GM12878 (cell line): Measurements from ENCODE around the gene TMEM120B. TPM values are rescaled to one million over a fixed set of nuclear protein-coding genes. Genes with fewer than 3 reads are reported as not detected.

Experiments
- ATF2 ChIP-seq: IDR thresholded peaks from 2 replicates; pipeline ENCODE4 v1.6.1; 2012; ENCODE audit warnings: low read length, inconsistent platforms
- CBX3 ChIP-seq: fragments of 200-600 bp; sonication (generic); IDR thresholded peaks from 2 replicates; pipeline ENCODE4 v1.6.1; 2016; ENCODE audit warnings: low read depth, borderline replicate concordance
- CREM ChIP-seq: IDR thresholded peaks from 2 replicates; pipeline ENCODE4 v1.6.1; 2014; ENCODE audit warnings: antibody characterized with exemption, low read depth
- DPF2 ChIP-seq: fragments of 450-650 bp; IDR thresholded peaks from 2 replicates; pipeline ENCODE4 v1.6.1; 2017; ENCODE audit warnings: mild to moderate bottlenecking
- E2F8 ChIP-seq: fragments of 450-650 bp; IDR thresholded peaks from 2 replicates; pipeline ENCODE4 v1.6.1; 2018; ENCODE audit warnings: mild to moderate bottlenecking, low read depth, moderate library complexity; ENCODE audit not compliant: partially characterized antibody
- IKZF1 ChIP-seq: fragments of 450-650 bp; conservative IDR thresholded peaks from 2 replicates; pipeline ENCODE4 v1.6.1; 2017; ENCODE audit warnings: antibody characterized with exemption, mild to moderate bottlenecking
- MEF2A ChIP-seq: IDR thresholded peaks from 2 replicates; pipeline ENCODE4 v1.6.1; 2011; ENCODE audit warnings: low read depth, mild to moderate bottlenecking, low read length, moderate library complexity; ENCODE audit not compliant: insufficient read depth
- MTA3 ChIP-seq: IDR thresholded peaks from 2 replicates; pipeline ENCODE4 v1.6.1; 2012; ENCODE audit warnings: low read length, inconsistent platforms, borderline replicate concordance
- MXI1 ChIP-seq: fragments of 150-350 bp; IDR thresholded peaks from 2 replicates; pipeline ENCODE4 v1.6.1; 2011; ENCODE audit warnings: low read depth, mild to moderate bottlenecking, inconsistent platforms, low read length, improper control_type of control experiment
- NFXL1 ChIP-seq: fragments of 450-650 bp; IDR thresholded peaks from 2 replicates; pipeline ENCODE4 v1.6.1; 2017; ENCODE audit warnings: antibody characterized with exemption, mild to moderate bottlenecking, borderline replicate concordance
- NR2C1 ChIP-seq: fragments of 450-650 bp; IDR thresholded peaks from 2 replicates; pipeline ENCODE4 v1.6.1; 2017; ENCODE audit warnings: antibody characterized with exemption, mild to moderate bottlenecking, moderate library complexity
- POLR2A ChIP-seq: IDR thresholded peaks from 2 replicates; pipeline ENCODE4 v1.6.1; 2011; ENCODE audit warnings: low read depth, mild to moderate bottlenecking, low read length
- RAD51 ChIP-seq: fragments of 450-650 bp; IDR thresholded peaks from 2 replicates; pipeline ENCODE4 v1.6.1; 2016; ENCODE audit warnings: moderate library complexity, mild to moderate bottlenecking, inconsistent platforms
- RBBP5 ChIP-seq: fragments of 200-600 bp; sonication (generic); conservative IDR thresholded peaks from 2 replicates; pipeline ENCODE4 v1.6.1; 2016
- SIX5 ChIP-seq: IDR thresholded peaks from 2 replicates; pipeline ENCODE4 v1.6.1; 2011; ENCODE audit warnings: mild to moderate bottlenecking, low read depth, low read length, moderate library complexity; ENCODE audit not compliant: severe bottlenecking
- SMARCA5 ChIP-seq: fragments of 450-650 bp; IDR thresholded peaks from 2 replicates; pipeline ENCODE4 v1.6.1; 2017; ENCODE audit warnings: mild to moderate bottlenecking
- SREBF2 ChIP-seq: IDR thresholded peaks from 2 replicates; pipeline ENCODE4 v1.6.1; 2012; ENCODE audit warnings: mild to moderate bottlenecking, low read length
- TARDBP ChIP-seq: IDR thresholded peaks from 2 replicates; pipeline ENCODE4 v1.6.1; 2016; ENCODE audit warnings: borderline replicate concordance
- TCF12 ChIP-seq: IDR thresholded peaks from 2 replicates; pipeline ENCODE4 v1.6.1; 2011; ENCODE audit warnings: low read depth, mild to moderate bottlenecking, low read length
- TCF7 ChIP-seq: IDR thresholded peaks from 2 replicates; pipeline ENCODE4 v1.6.1; 2014; ENCODE audit warnings: antibody characterized with exemption, borderline replicate concordance
- YBX1 ChIP-seq: fragments of 450-650 bp; IDR thresholded peaks from 2 replicates; pipeline ENCODE4 v1.6.1; 2016; ENCODE audit warnings: antibody characterized with exemption
- ZBTB33 ChIP-seq: fragments of 450-650 bp; IDR thresholded peaks from 2 replicates; pipeline ENCODE4 v1.6.1; 2017; ENCODE audit warnings: mild to moderate bottlenecking
- ZSCAN29 ChIP-seq: fragments of 450-650 bp; IDR thresholded peaks from 2 replicates; pipeline ENCODE4 v1.6.1; 2017; ENCODE audit warnings: mild to moderate bottlenecking, moderate library complexity
- ZZZ3 ChIP-seq: IDR thresholded peaks from 2 replicates; pipeline ENCODE4 v1.6.1; 2011; ENCODE audit warnings: low read depth; ENCODE audit not compliant: control insufficient read depth, insufficient read length
- polyA plus RNA-seq, 11 experiments: library from polyadenylated mRNA; depleted of rRNA in 4 of 11; unstranded in 6 of 11; stranded (reverse) in 5 of 11; fragments of >200 nt; fragmentation: Nextera tagmentation in 4 of 11; fragmentation: Illumina TruSeq in 1 of 11; extraction: Ambion mirVana in 4 of 11; extraction: Trizol in 1 of 11; gene quantifications; 1 replicate in 1 of 11; 2 replicates in 10 of 11; pipeline versions ENCODE4 v1.2.1 to v1.2.3, GENCODE V29; 2011 to 2016; ENCODE audit warnings: inconsistent platforms in 2 of 11, missing spikeins in 2 of 11, low read depth in 1 of 11
- total RNA-seq, 4 experiments: library from RNA; depleted of rRNA in 3 of 4; stranded (reverse); fragments of >200 nt in 3 of 4; fragmentation: Illumina TruSeq in 1 of 4; extraction: Trizol in 1 of 4; gene quantifications; 2 replicates each; pipeline versions ENCODE4 v1.2.1 to v1.2.3, GENCODE V29; 2013 to 2021
- TF ChIP-seq, protein P1 (sequence below): IDR thresholded peaks from 2 replicates; pipeline ENCODE4 v1.6.1; 2011; ENCODE audit warnings: borderline replicate concordance, low read depth, mild to moderate bottlenecking, moderate library complexity, mixed read lengths, low read length; ENCODE audit not compliant: insufficient read depth; ENCODE audit errors: extremely low read length
- TF ChIP-seq, protein P2 (sequence below): IDR thresholded peaks from 2 replicates; pipeline ENCODE4 v1.6.1; 2012; ENCODE audit warnings: low read depth, low read length, improper control_type of control experiment

TMEM120B gene
- total and polyA plus RNA-seq, 10 of the 15 experiments (the other 5 are each of a cell fraction or from before 2014, with no cell fraction given), result 4.0 to 26.2 (median 9.2) TPM

- TF ChIP-seq ZSCAN29 (no peak), ZZZ3 (no peak), ZBTB33 (no peak), ATF2 (no peak), TCF7 (no peak), IKZF1 (peak; percentile 75), MEF2A (no peak), DPF2 (peak; percentile 45), CBX3 (no peak), SREBF2 (peak; percentile 76), TCF12 (0 out of 2 replicates have a peak, but pooled peaks have one; percentile 3), E2F8 (no peak), RBBP5 (no peak), CREM (no peak; the same call in none of the 2 replicates), SIX5 (no peak), MTA3 (no peak), RAD51 (no peak), NR2C1 (no peak), NFXL1 (no peak), YBX1 (no peak), SMARCA5 (0 out of 2 replicates have a peak, but pooled peaks have one; percentile 13), POLR2A (peak; percentile 89), MXI1 (0 out of 2 replicates have a peak, but pooled peaks have one; percentile 70), TARDBP (peak; percentile 60; the same call in 1 of the 2 replicates)
- TF ChIP-seq, protein P1, sequence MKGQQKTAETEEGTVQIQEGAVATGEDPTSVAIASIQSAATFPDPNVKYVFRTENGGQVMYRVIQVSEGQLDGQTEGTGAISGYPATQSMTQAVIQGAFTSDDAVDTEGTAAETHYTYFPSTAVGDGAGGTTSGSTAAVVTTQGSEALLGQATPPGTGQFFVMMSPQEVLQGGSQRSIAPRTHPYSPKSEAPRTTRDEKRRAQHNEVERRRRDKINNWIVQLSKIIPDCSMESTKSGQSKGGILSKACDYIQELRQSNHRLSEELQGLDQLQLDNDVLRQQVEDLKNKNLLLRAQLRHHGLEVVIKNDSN, result no peak
- TF ChIP-seq, protein P2, sequence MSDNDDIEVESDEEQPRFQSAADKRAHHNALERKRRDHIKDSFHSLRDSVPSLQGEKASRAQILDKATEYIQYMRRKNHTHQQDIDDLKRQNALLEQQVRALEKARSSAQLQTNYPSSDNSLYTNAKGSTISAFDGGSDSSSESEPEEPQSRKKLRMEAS, result no peak; the same call in 1 of the 2 replicates
These were observed 90.5 kb downstream of the TMEM120B start (continued) for GRCh38 chr12:121802843-121803698.
